Gastroesophageal sphincter (tissue), 4 donors: Measurements from ENCODE around the gene ROBO1. TPM values are rescaled to one million over a fixed set of nuclear protein-coding genes. Genes with fewer than 3 reads are reported as not detected.

Experiments used
- ATAC-seq: fragments of 150-250 bp; one replicate; pipeline ENCODE4 v1.9.1; 2016; ENCODE audit warnings: mild to moderate bottlenecking, moderate library complexity
- H3K27ac ChIP-seq, 4 donors: fragments of 200-600 bp; sonication (generic) in 3 of 4; 1 replicate in 3 of 4; 2 replicates in 1 of 4; pipeline ENCODE4 v1.5.1; 2016 to 2019
- H3K27me3 ChIP-seq: fragments of 200-600 bp; sonication (generic); one replicate; pipeline ENCODE4 v1.5.1; 2019
- H3K36me3 ChIP-seq, 2 donors: fragments of 200-600 bp; sonication (generic); one replicate each; pipeline ENCODE4 v1.5.1; 2019; ENCODE audit warnings: control low read depth in 1 of 2
- H3K4me1 ChIP-seq, 3 donors: fragments of 200-600 bp; sonication (generic); 1 replicate in 2 of 3; 2 replicates in 1 of 3; pipeline ENCODE4 v1.5.1; 2016 to 2019; ENCODE audit warnings: control low read depth in 2 of 3
- H3K4me3 ChIP-seq, 2 donors: fragments of 200-600 bp; sonication (generic); one replicate each; pipeline ENCODE4 v1.5.1; 2019; ENCODE audit warnings: mild to moderate bottlenecking in 1 of 2, moderate library complexity in 1 of 2
- H3K9me3 ChIP-seq, 3 donors: fragments of 200-600 bp; sonication (generic); one replicate each; pipeline ENCODE4 v1.5.1; 2017 to 2019; ENCODE audit warnings: control low read depth in 2 of 3
- CTCF ChIP-seq, 4 experiments: fragments of 200-600 bp in 2 of 4; fragments of 450-650 bp in 2 of 4; sonication (generic) in 1 of 4; IDR thresholded peaks; one replicate each; pipeline ENCODE4 v1.5.1; 2017 to 2019; ENCODE audit warnings: antibody characterized with exemption in 4 of 4, mild to moderate bottlenecking in 2 of 4, moderate library complexity in 2 of 4
- EP300 ChIP-seq: sonication (generic); formaldehyde crosslinking; IDR thresholded peaks from one replicate; pipeline ENCODE4 v1.6.1; 2017; ENCODE audit warnings: antibody characterized with exemption, mild to moderate bottlenecking
- POLR2A ChIP-seq, 2 donors: fragments of 450-650 bp; IDR thresholded peaks; one replicate each; pipeline ENCODE4 v1.6.1; 2017; ENCODE audit warnings: antibody characterized with exemption in 2 of 2, mild to moderate bottlenecking in 2 of 2, moderate library complexity in 1 of 2
- POLR2AphosphoS5 ChIP-seq: sonication (generic); formaldehyde crosslinking; IDR thresholded peaks from one replicate; pipeline ENCODE4 v1.6.1; 2017; ENCODE audit warnings: antibody characterized with exemption
- WGBS, 2 donors: methylation state at CpG; one replicate each; pipeline ENCODE4 v1.1.5; 2018; ENCODE audit warnings: low coverage in 1 of 2; 5-methylcytosine and 5-hydroxymethylcytosine counted together
- total RNA-seq, 4 donors: library from RNA; depleted of rRNA; stranded (reverse); fragments of >200 nt; gene quantifications; one replicate each; pipeline ENCODE4 v1.1.0, GENCODE V29; 2016

The ROBO1 gene
- total RNA-seq, 4 donors from 2014 or later = 9.7 to 15.3 (median 12.9) TPM

GRCh38 chr3:79436387-79436786, 331.4 kb downstream of the ROBO1 start:
- no peaks in the 10 kb centered on the region for H3K36me3 ChIP-seq
- H3K4me1 ChIP-seq = no peaks in the 10 kb centered on the region
- no peak overlapping the region for H3K27ac ChIP-seq
- H3K27me3 ChIP-seq = no peaks in the 10 kb centered on the region
- no peak overlapping the region for H3K4me3 ChIP-seq
- TF ChIP-seq CTCF (IDR thresholded peaks at IDR 0.05) = no peak
- no peak for ATAC-seq
- no peaks in the 10 kb centered on the region for H3K9me3 ChIP-seq
- whole genome bisulfite sequencing, 2 donors = 95 to 100% methylated on average over 1 of the region's 1 CpG

GRCh38 chr3:79427081-79427480, 340.7 kb downstream of the ROBO1 start:
- no peaks in the 10 kb centered on the region for H3K9me3 ChIP-seq
- no peaks in the 10 kb centered on the region for H3K36me3 ChIP-seq
- no peak overlapping the region for H3K27ac ChIP-seq
- no peaks in the 10 kb centered on the region for H3K4me1 ChIP-seq
- H3K4me3 ChIP-seq = no peak overlapping the region
- H3K27me3 ChIP-seq = no peaks in the 10 kb centered on the region
- 84 to 90% methylated on average over 5 of the region's 5 CpGs for WGBS, 2 donors
- ATAC-seq = no peak
- TF ChIP-seq CTCF (IDR thresholded peaks at IDR 0.05) = no peak
- TF ChIP-seq POLR2AphosphoS5 = no peak
- no peak for TF ChIP-seq EP300
- no peak for TF ChIP-seq POLR2A (IDR thresholded peaks at IDR 0.05)

GRCh38 chr3:79424811-79425210, 343.0 kb downstream of the ROBO1 start:
- Histone ChIP-seq H3K36me3 (no peaks in the 10 kb centered on the region), H3K4me1 (no peaks in the 10 kb centered on the region), H3K27ac (no peak overlapping the region), H3K9me3 (no peaks in the 10 kb centered on the region), H3K4me3 (no peak overlapping the region), H3K27me3 (no peaks in the 10 kb centered on the region)
- WGBS, 2 donors = 88 to 100% methylated on average over 3 of the region's 3 CpGs
- no peak for ATAC-seq
- no peak for TF ChIP-seq EP300
- no peak for TF ChIP-seq POLR2AphosphoS5
- TF ChIP-seq CTCF (IDR thresholded peaks at IDR 0.05) = no peak
- no peak for TF ChIP-seq POLR2A (IDR thresholded peaks at IDR 0.05)

- 84 to 85% methylated on average over 5 of the region's 5 CpGs for WGBS, 2 donors
- no peaks in the 10 kb centered on the region for H3K36me3 ChIP-seq
- H3K4me1 ChIP-seq = no peaks in the 10 kb centered on the region
These were observed 344.4 kb downstream of the ROBO1 start for GRCh38 chr3:79423417-79423816.

GRCh38 chr3:79421273-79421672, 346.5 kb downstream of the ROBO1 start:
- H3K27me3 ChIP-seq = no peaks in the 10 kb centered on the region
- TF ChIP-seq POLR2A (IDR thresholded peaks at IDR 0.05) = no peak
- TF ChIP-seq CTCF (IDR thresholded peaks at IDR 0.05) = no peak
- TF ChIP-seq POLR2AphosphoS5 = no peak
- 11 to 28% methylated on average over 1 to 2 of the region's 2 CpGs for WGBS, 2 donors
- H3K27ac ChIP-seq = no peak overlapping the region
- no peak for ATAC-seq
- H3K9me3 ChIP-seq = no peaks in the 10 kb centered on the region
- H3K4me1 ChIP-seq = no peaks in the 10 kb centered on the region
- no peaks in the 10 kb centered on the region for H3K36me3 ChIP-seq
- H3K4me3 ChIP-seq = no peak overlapping the region

More at GRCh38 chr3:79423417-79423816, 344.4 kb downstream of the ROBO1 start:
- no peak overlapping the region for H3K4me3 ChIP-seq
- no peaks in the 10 kb centered on the region for H3K27me3 ChIP-seq
- H3K9me3 ChIP-seq = no peaks in the 10 kb centered on the region
- ATAC-seq = no peak
- H3K27ac ChIP-seq = no peak overlapping the region
- no peak for TF ChIP-seq CTCF (IDR thresholded peaks at IDR 0.05)
- TF ChIP-seq POLR2AphosphoS5 = no peak
- TF ChIP-seq POLR2A (IDR thresholded peaks at IDR 0.05) = no peak
- TF ChIP-seq EP300 = no peak
